Ascending aorta (tissue), 2 donors: Measurements from ENCODE around the gene LIPK. TPM values are rescaled to one million over a fixed set of nuclear protein-coding genes. Genes with fewer than 3 reads are reported as not detected.

Source experiments
- DNase-seq, 2 donors: peaks; one replicate each; pipeline ENCODE4 v3.0.0-alpha.2; 2019; ENCODE audit warnings: low spot score in 2 of 2
- H3K27ac ChIP-seq, 2 donors: fragments of 200-600 bp; sonication (generic); one replicate each; pipeline ENCODE4 v1.5.1; 2016 to 2017; ENCODE audit warnings: mild to moderate bottlenecking in 1 of 2
- H3K27me3 ChIP-seq: fragments of 200-600 bp; sonication (generic); one replicate; pipeline ENCODE4 v1.5.1; 2017
- H3K36me3 ChIP-seq, 2 donors: fragments of 200-600 bp; sonication (generic); one replicate each; pipeline ENCODE4 v1.5.1; 2016
- H3K4me1 ChIP-seq, 2 donors: fragments of 200-600 bp; sonication (generic); one replicate each; pipeline ENCODE4 v1.5.1; 2016 to 2017; ENCODE audit warnings: mild to moderate bottlenecking in 1 of 2
- H3K4me3 ChIP-seq, 2 donors: fragments of 200-600 bp; sonication (generic); one replicate each; pipeline ENCODE4 v1.5.1; 2016 to 2017; ENCODE audit warnings: mild to moderate bottlenecking in 1 of 2
- H3K9me3 ChIP-seq, 2 donors: fragments of 200-600 bp; sonication (generic); one replicate each; pipeline ENCODE4 v1.5.1; 2016
- intact Hi-C: fragments of 100-400 bp; cut with DNase I; formaldehyde crosslinking; loops from one replicate; pipeline ENCODE4 v1.15.1; 2023
- total RNA-seq: library from RNA; depleted of rRNA; stranded (reverse); fragments of >200 nt; gene quantifications from one replicate; pipeline ENCODE4 v1.1.0, GENCODE V29; 2016
- TF ChIP-seq, protein P1 (sequence below), 3 experiments: fragments of 200-600 bp in 2 of 3; fragments of 450-650 bp in 1 of 3; sonication (generic) in 2 of 3; IDR thresholded peaks; one replicate each; pipeline ENCODE4 v1.5.1; 2016 to 2019; ENCODE audit warnings: antibody characterized with exemption in 3 of 3, mild to moderate bottlenecking in 1 of 3, moderate library complexity in 1 of 3

LIPK gene
- total RNA-seq, 1 donor from 2014 or later: not detected

DNA sequence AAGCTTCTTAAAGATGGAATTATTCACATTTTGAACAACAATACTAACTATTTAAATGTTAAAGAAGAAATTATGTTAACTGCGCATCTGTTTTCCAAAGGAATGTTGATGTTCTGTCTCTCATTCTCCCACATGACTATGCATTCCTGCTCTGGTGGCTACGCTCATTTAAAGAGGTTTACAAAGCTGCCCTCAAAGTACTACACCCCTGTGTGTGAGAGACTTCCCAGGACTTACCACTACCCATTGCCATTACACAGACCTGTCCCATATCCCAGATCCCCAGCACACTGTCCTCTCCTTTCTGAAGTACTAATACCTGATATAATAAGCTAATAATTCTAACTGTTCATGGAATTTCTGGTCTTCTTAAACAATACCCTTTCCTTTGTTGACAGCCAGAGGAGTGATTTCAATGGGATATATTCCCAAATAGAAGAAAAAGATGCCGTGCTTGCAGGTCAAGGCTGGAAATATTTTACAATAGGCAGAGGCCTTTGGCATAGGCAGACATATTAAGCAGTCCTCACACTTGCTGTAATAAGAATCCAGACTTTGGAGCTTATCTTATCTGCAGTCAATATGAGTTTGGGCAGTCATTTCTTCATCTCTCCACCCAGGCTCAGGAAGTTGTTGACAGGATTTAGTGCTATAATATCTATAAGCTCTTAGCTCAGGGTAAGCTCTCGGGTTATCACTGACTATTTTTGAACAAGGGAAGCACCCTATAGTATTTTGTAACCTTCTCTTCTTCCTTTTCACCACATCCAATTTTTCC, 29.6 kb upstream of the LIPK start:
- DNase-seq: no peak
- TF ChIP-seq, protein P1, sequence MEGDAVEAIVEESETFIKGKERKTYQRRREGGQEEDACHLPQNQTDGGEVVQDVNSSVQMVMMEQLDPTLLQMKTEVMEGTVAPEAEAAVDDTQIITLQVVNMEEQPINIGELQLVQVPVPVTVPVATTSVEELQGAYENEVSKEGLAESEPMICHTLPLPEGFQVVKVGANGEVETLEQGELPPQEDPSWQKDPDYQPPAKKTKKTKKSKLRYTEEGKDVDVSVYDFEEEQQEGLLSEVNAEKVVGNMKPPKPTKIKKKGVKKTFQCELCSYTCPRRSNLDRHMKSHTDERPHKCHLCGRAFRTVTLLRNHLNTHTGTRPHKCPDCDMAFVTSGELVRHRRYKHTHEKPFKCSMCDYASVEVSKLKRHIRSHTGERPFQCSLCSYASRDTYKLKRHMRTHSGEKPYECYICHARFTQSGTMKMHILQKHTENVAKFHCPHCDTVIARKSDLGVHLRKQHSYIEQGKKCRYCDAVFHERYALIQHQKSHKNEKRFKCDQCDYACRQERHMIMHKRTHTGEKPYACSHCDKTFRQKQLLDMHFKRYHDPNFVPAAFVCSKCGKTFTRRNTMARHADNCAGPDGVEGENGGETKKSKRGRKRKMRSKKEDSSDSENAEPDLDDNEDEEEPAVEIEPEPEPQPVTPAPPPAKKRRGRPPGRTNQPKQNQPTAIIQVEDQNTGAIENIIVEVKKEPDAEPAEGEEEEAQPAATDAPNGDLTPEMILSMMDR (IDR thresholded peaks at IDR 0.05): no peak
- Histone ChIP-seq H3K9me3 (no peaks in the 10 kb centered on the region), H3K4me1 (no peaks in the 10 kb centered on the region), H3K27ac (no peak overlapping the region), H3K4me3 (no peak overlapping the region), H3K27me3 (no peaks in the 10 kb centered on the region), H3K36me3 (no peaks in the 10 kb centered on the region)
- intact Hi-C loops: no loop called here

DNA sequence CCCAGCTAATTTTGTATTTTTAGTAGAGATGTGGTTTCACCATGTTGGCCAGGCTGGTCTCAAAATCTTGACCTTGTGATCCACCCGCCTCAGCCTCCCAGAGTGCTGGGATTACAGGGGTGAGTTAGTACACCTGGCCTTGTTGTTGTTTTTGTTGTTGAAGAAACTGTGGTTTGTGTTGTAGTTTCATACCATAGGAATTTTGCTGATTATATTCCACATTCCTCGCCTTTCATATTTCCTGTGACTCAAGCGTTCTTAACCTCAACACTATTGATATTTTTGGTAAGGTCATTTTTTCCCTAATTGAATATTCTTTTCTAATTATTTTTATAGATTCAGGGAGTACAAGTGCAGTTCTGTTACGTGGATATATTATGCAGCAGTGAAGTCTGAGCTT, 25.1 kb upstream of the LIPK start:
- no peaks in the 10 kb centered on the region for H3K36me3 ChIP-seq
- TF ChIP-seq, protein P1 (IDR thresholded peaks at IDR 0.05): no peak
- no peaks in the 10 kb centered on the region for H3K27me3 ChIP-seq
- H3K9me3 ChIP-seq: no peaks in the 10 kb centered on the region
- no peaks in the 10 kb centered on the region for H3K4me1 ChIP-seq
- no peak overlapping the region for H3K4me3 ChIP-seq
- H3K27ac ChIP-seq: no peak overlapping the region
- intact Hi-C loops: no loop called here
- no peak for DNase-seq

DNA sequence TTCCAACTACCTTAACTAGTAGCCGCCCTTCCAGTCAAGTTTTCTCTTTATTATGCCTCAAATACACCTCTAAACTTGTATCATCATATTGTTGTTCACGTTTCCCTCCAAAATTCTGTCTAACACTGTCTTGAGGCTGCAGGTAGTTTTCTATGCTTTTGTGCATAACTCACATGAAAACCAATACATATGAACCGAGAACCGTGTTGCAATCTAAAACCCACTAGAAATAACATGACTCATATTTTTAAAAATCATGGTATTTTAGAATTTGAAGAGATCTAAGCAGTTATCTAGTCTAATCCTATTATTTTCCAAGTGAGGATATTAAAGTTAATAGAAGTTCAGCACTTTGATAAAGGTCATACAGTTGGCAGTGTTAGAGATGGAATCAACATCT, 23.6 kb upstream of the LIPK start:
- DNase-seq: no peak
- Histone ChIP-seq H3K27ac (no peak overlapping the region), H3K4me1 (no peaks in the 10 kb centered on the region), H3K4me3 (no peak overlapping the region), H3K27me3 (no peaks in the 10 kb centered on the region), H3K36me3 (no peaks in the 10 kb centered on the region), H3K9me3 (no peaks in the 10 kb centered on the region)
- intact Hi-C loops: no loop called here
- TF ChIP-seq, protein P1 (IDR thresholded peaks at IDR 0.05): no peak

DNA sequence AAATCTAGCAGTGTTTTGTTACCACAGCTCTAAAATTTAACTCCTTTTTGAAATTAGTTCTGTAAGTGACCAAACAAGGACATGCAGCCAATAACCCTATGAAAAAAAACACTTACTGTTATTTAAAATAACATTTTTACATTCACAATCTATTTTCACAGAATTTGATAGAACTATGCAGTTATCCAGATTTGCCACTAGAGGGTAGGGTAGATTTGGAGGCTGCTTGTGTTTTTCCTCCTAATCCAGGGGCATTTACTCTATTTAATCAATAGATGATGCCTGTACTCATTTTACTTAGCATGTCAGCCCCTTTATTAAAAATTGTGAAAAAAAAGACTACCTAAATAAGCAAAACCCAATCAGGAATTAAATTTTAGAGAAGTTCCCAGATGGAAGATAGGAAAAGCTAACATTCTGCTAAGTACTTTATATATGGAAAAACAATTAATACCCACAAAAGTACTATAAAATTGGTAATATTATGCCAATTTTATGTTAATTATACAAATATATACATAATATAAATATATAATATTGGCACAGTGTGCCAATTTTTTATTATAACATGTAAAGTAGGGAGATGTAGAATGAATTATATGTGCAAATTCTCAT, 18.1 kb upstream of the LIPK start:
- Histone ChIP-seq H3K27me3 (no peaks in the 10 kb centered on the region), H3K36me3 (no peaks in the 10 kb centered on the region), H3K4me1 (no peaks in the 10 kb centered on the region), H3K27ac (no peak overlapping the region), H3K9me3 (no peaks in the 10 kb centered on the region), H3K4me3 (no peak overlapping the region)
- TF ChIP-seq, protein P1 (IDR thresholded peaks at IDR 0.05): peak in 2 of 3 experiments; percentile 53 to 64
- intact Hi-C loops: no loop called here
- DNase-seq: no peak

DNA sequence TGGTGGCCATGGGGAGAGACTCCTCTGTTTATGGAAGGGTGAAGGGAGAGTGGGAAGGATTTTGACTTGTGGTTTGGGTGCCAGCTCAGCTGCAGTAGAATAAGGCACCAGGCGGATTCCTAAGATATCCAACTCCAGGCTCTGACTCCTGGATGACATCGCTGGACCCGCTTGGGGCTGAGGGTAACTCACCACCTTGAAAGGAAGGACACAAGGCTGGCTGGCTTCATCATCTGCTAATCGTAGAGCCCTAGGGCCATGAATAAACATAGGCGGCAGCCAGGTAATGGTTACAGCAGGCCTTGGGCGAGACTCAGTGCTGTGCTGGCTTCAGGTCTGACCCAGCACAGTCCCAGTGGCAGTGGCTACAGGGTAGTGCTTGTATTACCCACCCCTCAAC, 16.7 kb upstream of the LIPK start:
- intact Hi-C loops: no loop called here
- TF ChIP-seq, protein P1 (IDR thresholded peaks at IDR 0.05): no peak
- H3K4me3 ChIP-seq: no peak overlapping the region
- no peaks in the 10 kb centered on the region for H3K27me3 ChIP-seq
- DNase-seq: no peak
- H3K27ac ChIP-seq: no peak overlapping the region
- no peaks in the 10 kb centered on the region for H3K36me3 ChIP-seq
- H3K4me1 ChIP-seq: no peaks in the 10 kb centered on the region
- H3K9me3 ChIP-seq: no peaks in the 10 kb centered on the region
